Stomach (tissue), 4 donors: Measurements from ENCODE around the gene WT1.
A peak's percentile ranks its signal among the peaks of the same experiment; 100 is the strongest.

Experiments used
- CTCF ChIP-seq, 7 experiments: fragments of 450-650 bp in 4 of 7; fragments of 200-600 bp in 3 of 7; sonication (generic) in 3 of 7; IDR thresholded peaks; one replicate each; pipeline ENCODE4 v1.5.1; 2016 to 2019; ENCODE audit warnings: antibody characterized with exemption in 7 of 7, control low read depth in 2 of 7, mild to moderate bottlenecking in 1 of 7
- POLR2A ChIP-seq, 4 donors: fragments of 450-650 bp; IDR thresholded peaks; one replicate each; pipeline ENCODE4 v1.6.1; 2016; ENCODE audit warnings: antibody characterized with exemption in 4 of 4, control low read depth in 2 of 4, mild to moderate bottlenecking in 1 of 4, moderate library complexity in 1 of 4

DNA sequence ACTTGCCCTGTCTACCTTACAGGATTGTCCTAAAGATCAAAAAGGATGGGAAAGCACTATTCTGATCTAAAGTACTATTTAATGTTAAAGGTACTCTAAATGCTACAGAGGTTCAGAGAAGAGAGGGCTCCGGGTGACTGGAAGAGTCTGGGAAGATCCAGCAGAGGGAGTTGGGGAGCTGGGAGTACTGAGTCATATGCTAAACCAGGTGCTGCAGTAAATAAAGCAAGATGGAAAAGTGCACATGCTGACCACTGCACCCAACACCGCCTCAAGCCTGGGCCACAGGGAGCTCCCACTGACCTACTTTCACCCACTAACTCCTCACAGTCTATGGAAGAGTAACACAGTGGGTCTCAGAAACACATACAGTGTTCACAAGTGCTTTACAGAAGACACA lies 49.3 kb downstream of the WT1 start:
- TF ChIP-seq POLR2A (IDR thresholded peaks at IDR 0.05) (no peak), CTCF (IDR thresholded peaks at IDR 0.05) (peak in 1 of 7 experiments; percentile 33)
